ENCODE measurements around the gene G2E3.

- TF ChIP-seq, protein P1, sequence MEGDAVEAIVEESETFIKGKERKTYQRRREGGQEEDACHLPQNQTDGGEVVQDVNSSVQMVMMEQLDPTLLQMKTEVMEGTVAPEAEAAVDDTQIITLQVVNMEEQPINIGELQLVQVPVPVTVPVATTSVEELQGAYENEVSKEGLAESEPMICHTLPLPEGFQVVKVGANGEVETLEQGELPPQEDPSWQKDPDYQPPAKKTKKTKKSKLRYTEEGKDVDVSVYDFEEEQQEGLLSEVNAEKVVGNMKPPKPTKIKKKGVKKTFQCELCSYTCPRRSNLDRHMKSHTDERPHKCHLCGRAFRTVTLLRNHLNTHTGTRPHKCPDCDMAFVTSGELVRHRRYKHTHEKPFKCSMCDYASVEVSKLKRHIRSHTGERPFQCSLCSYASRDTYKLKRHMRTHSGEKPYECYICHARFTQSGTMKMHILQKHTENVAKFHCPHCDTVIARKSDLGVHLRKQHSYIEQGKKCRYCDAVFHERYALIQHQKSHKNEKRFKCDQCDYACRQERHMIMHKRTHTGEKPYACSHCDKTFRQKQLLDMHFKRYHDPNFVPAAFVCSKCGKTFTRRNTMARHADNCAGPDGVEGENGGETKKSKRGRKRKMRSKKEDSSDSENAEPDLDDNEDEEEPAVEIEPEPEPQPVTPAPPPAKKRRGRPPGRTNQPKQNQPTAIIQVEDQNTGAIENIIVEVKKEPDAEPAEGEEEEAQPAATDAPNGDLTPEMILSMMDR (conservative IDR thresholded peaks at IDR 0.05; ENCODE audit: low read depth, low read length) = no peak
- TF ChIP-seq EZH2 (IDR thresholded peaks at IDR 0.05; ENCODE audit: borderline replicate concordance, low read depth, low read length, poor library complexity, severe bottlenecking) = no peak
These were observed 89.5 kb downstream of the G2E3 start for GRCh38 chr14:30648471-30648870.
